ENCODE measurements around the gene LAMC1. TPM values are rescaled to one million over a fixed set of nuclear protein-coding genes. Genes with fewer than 3 reads are reported as not detected.

LAMC1 gene
- total and polyA plus RNA-seq, 2 donors (not counting 1 experiment from before 2014, with no cell fraction given) = 11.5 to 34.0 TPM

- WGBS (ENCODE audit: insufficient coverage) = no CpG with 5 or more reads among the region's 1 CpG
- ChIA-PET POLR2A (no interaction called here), CTCF (no interaction called here)
- peaks cover 24% of the 10 kb centered on the region for H4K20me1 ChIP-seq (ENCODE audit: control insufficient read depth, insufficient read depth, low read length, poor library complexity, severe bottlenecking)
- no peak overlapping the region for H2AFZ ChIP-seq (ENCODE audit: insufficient read depth, low read depth, low read length, poor library complexity, severe bottlenecking)
- no peaks in the 10 kb centered on the region for H3K27me3 ChIP-seq (replicated peaks in 1 of 4; ENCODE audit: control extremely low read depth in 1 of 4, control insufficient read depth in 3 of 4, insufficient read depth in 4 of 4, low read length in 3 of 4)
- H3K9me3 Mint-ChIP-seq (ENCODE audit: insufficient read depth) = no peaks in the 10 kb centered on the region
- no peak overlapping the region for H3K27ac Mint-ChIP-seq
- H3K79me2 ChIP-seq (ENCODE audit: control insufficient read depth, insufficient read depth, low read length) = peaks cover 72% of the 10 kb centered on the region
- no peak for DNase-seq
- no peaks in the 10 kb centered on the region for H3K9me3 ChIP-seq (ENCODE audit: control extremely low read depth in 1 of 3, control insufficient read depth in 2 of 3, insufficient read depth in 1 of 3, low read length in 2 of 3)
- H3K4me2 ChIP-seq (replicated peaks; ENCODE audit: low read depth, low read length, poor library complexity, severe bottlenecking) = no peak overlapping the region
- peaks cover 3 to 9% of the 10 kb centered on the region in 2 donors for H3K4me1 ChIP-seq (ENCODE audit: control insufficient read depth in 2 of 2, insufficient read depth in 2 of 2, low read length in 2 of 2)
- TF ChIP-seq CTCF (IDR thresholded peaks at IDR 0.05) = no peak
- no peak for TF ChIP-seq EZH2 (IDR thresholded peaks at IDR 0.05; ENCODE audit: borderline replicate concordance, insufficient read depth, low read depth, low read length, poor library complexity, severe bottlenecking)
- H3K4me3 Mint-ChIP-seq = no peak overlapping the region
- no peaks in the 10 kb centered on the region for H3K36me3 ChIP-seq (replicated peaks in 1 of 2; ENCODE audit: control extremely low read depth in 1 of 2, control insufficient read depth in 1 of 2, extremely low read depth in 1 of 2, insufficient read depth in 2 of 2, low read length in 1 of 2)
- no peak for ATAC-seq (ENCODE audit: low read depth)
- no peak overlapping the region for H3K27ac ChIP-seq (ENCODE audit: low read length in 2 of 2)
- peaks cover 47% of the 10 kb centered on the region for H3K4me1 Mint-ChIP-seq
- H3K9ac ChIP-seq (ENCODE audit: low read length) = no peak overlapping the region
- no peak overlapping the region for H3K4me3 ChIP-seq (ENCODE audit: control extremely low read depth in 1 of 5, extremely low read depth in 1 of 5, insufficient read depth in 1 of 5, low read depth in 2 of 5, low read length in 4 of 5)
- no peaks in the 10 kb centered on the region for H3K27me3 Mint-ChIP-seq
- intact Hi-C loops (cut with micrococcal nuclease) = no loop called here
These were observed 6.8 kb downstream of the LAMC1 start for GRCh38 chr1:183030053-183030452.

- DNase-seq (no peak), ATAC-seq (ENCODE audit: low read depth) (no peak)
- Histone ChIP-seq H3K9ac (ENCODE audit: low read length) (no peak overlapping the region), H4K20me1 (ENCODE audit: control insufficient read depth, insufficient read depth, low read length, poor library complexity, severe bottlenecking) (peaks cover 16% of the 10 kb centered on the region), H3K79me2 (ENCODE audit: control insufficient read depth, insufficient read depth, low read length) (peaks cover 71% of the 10 kb centered on the region), H3K9me3 (ENCODE audit: control extremely low read depth in 1 of 3, control insufficient read depth in 2 of 3, insufficient read depth in 1 of 3, low read length in 2 of 3) (no peaks in the 10 kb centered on the region), H3K27ac (ENCODE audit: low read length in 2 of 2) (no peak overlapping the region), H3K4me3 (ENCODE audit: control extremely low read depth in 1 of 5, extremely low read depth in 1 of 5, insufficient read depth in 1 of 5, low read depth in 2 of 5, low read length in 4 of 5) (no peak overlapping the region), H3K36me3 (replicated peaks in 1 of 2; ENCODE audit: control extremely low read depth in 1 of 2, control insufficient read depth in 1 of 2, extremely low read depth in 1 of 2, insufficient read depth in 2 of 2, low read length in 1 of 2) (no peaks in the 10 kb centered on the region), H3K4me1 (ENCODE audit: control insufficient read depth in 2 of 2, insufficient read depth in 2 of 2, low read length in 2 of 2) (peaks cover 2 to 3% of the 10 kb centered on the region in 2 donors), H3K4me2 (replicated peaks; ENCODE audit: low read depth, low read length, poor library complexity, severe bottlenecking) (no peak overlapping the region), H3K27me3 (replicated peaks in 1 of 4; ENCODE audit: control extremely low read depth in 1 of 4, control insufficient read depth in 3 of 4, insufficient read depth in 4 of 4, low read length in 3 of 4) (no peaks in the 10 kb centered on the region), H2AFZ (ENCODE audit: insufficient read depth, low read depth, low read length, poor library complexity, severe bottlenecking) (no peak overlapping the region)
- Mint-ChIP-seq H3K27me3 (no peaks in the 10 kb centered on the region), H3K9me3 (ENCODE audit: insufficient read depth) (no peaks in the 10 kb centered on the region), H3K27ac (no peak overlapping the region), H3K4me1 (peaks cover 32% of the 10 kb centered on the region), H3K4me3 (no peak overlapping the region)
- TF ChIP-seq EZH2 (IDR thresholded peaks at IDR 0.05; ENCODE audit: borderline replicate concordance, insufficient read depth, low read depth, low read length, poor library complexity, severe bottlenecking) (no peak), CTCF (IDR thresholded peaks at IDR 0.05) (no peak)
- ChIA-PET CTCF (interaction anchor here (1.2 kb wide), 2 partner anchors 14 to 70 kb away, joined by 3 read pairs; no protein-coding TSS in a partner anchor), POLR2A (no interaction called here)
- intact Hi-C loops (cut with micrococcal nuclease) = no loop called here
- WGBS (ENCODE audit: insufficient coverage) = 100% methylated on average over 1 of the region's 5 CpGs
These were observed 9.1 kb downstream of the LAMC1 start for GRCh38 chr1:183032122-183032921.

All from B cell (primary cell).